HL-60/S4 treated with retinoic acid at 250 ng/mL for 4 days and 3 days (cell line): ENCODE results near the gene INPP4B.
"Not testable (repeated sequence)": the region's sequence is repeated elsewhere in the genome, so short reads cannot be mapped to it uniquely, and the experiment has no call there.

Source experiments
- in situ Hi-C: fragments of 300-500 bp; cut with MboI; formaldehyde crosslinking; loops from 2 replicates; pipeline ENCODE4 v1.7.0; 2022; ENCODE audit warnings: low sequenced_read_pairs

Gene INPP4B

DNA sequence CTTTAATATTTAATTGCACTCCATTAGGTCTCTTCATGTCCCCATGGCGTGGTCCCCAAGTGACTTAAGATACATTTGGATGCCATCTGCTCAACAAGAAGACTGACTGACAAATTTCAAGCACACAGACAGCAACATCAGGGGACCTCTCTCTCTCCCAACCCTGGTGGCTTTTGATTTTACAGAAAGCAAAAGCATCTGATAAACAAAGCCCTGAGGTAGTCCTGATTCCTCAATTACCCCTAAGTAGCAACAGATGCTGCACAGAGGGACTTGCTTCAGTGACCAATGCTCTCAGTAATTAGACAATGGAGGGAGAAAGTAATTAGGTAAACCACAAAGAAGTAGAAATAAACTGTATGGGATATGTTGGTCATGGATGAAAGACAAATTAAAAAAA is 426.4 kb downstream of the INPP4B start:
- in situ Hi-C loops, result no loop called here

DNA sequence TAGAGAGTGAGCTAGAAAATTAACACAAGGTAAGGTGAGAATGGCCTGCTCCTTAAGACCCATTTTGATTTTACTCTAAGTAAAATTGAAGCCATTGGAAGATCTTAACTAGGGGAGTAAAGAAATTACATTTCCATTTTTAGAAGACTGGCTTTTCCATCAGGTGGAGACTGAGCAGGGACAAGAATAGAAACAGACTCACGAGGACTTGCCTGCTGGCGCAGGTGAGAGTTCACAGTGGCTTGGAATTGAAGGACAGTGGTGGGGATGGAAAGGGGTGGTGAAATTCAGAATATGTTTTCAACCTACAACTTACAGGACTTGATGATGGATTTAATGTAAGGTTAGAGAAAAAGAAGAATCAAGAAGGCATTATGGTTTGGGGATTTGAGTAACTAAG is 427.4 kb downstream of the INPP4B start:
- in situ Hi-C loops, result no loop called here

DNA sequence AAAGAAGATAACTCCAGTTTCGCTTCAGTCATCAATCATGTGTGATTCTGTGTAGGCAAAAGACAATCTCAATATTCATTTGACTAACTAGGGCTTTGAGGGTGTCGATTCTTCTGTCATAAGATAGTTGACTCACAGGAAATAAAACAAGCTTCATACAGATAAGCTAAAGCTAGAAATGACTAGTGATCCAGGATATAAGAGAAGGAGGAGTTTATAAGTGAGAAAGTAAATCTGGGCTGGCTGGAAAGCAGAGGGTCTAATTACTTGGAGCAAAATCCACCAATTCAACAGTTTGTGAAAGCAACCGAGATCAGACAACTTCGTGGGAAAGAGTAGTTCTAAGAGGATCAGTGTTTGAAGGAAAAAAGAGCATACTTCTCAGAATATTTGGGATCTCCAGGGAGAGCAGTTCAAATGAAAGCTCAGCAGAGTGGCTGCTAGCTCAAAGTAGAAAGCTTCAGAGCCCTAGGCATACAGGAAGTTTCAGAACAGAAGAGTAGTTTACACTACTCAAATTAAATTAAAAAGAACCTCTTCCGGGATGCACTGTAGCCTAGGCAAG is 429.3 kb downstream of the INPP4B start:
- in situ Hi-C loops, result no loop called here

DNA sequence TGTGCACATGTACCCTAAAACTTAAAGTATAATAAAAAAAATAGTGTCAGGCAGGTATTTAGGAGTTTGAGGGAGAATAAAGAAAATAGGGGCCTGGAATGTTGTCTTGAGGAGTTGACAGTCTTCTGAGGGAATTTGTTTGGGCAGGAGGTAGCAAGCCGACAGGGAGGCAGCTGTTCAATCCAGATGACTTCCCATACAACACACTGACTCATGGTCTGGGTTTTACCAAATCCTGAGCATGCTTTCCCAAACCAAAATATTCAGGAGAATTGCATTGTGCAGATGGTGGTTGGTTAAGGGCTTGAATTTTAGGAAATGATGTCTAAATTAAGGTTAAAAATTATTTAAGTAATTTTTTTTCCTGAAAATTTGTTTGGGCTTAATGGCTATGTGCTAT is 430.0 kb downstream of the INPP4B start:
- in situ Hi-C loops, result no loop called here

DNA sequence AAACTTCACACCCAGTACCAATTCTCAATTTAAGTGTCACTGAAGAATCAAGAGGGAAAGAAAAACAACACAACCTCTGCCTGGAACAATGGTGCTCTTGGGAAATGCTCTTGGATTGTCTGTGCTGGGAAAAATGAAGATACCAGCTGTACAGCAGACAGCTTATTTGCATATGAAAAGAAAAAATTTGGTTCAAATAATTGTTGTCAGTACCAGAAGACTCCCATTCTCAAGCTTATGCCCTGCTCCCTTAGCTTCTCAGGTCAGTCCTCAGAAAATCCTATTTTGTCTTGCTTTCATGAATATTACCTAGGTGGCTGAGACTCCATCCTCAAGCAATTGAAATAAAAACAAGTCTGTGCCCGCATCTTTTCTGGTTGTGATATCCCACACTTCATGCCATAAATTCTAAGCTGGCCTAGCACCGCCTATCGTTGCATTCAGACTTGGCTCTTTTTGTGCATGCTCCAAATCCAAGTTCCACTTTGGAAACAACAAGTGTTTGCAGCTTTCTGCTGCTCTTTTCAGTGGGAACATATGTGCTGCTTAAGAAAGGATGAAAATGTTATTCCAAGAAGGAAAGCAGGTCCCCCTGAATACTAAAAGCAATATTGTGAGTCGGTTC is 431.6 kb downstream of the INPP4B start:
- in situ Hi-C loops, result no loop called here

DNA sequence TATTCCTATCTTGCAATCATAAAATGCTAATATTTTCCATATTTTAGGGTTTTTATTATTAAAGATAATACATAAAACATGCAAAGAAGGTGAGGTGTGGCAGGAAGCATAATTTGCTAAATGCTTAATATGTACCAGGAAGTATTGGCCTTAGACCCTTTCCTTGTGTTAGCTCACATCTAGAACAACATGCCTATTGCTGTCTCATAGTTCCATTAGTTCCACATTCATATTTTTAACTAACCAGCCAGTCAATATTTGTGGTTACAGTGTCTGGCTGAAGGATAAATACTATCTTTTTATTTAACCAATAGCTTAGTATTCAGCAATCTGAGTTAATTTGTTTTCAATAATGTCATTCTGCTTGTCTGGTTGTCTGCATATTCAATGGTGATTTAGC is 432.6 kb downstream of the INPP4B start:
- in situ Hi-C loops, result no loop called here

DNA sequence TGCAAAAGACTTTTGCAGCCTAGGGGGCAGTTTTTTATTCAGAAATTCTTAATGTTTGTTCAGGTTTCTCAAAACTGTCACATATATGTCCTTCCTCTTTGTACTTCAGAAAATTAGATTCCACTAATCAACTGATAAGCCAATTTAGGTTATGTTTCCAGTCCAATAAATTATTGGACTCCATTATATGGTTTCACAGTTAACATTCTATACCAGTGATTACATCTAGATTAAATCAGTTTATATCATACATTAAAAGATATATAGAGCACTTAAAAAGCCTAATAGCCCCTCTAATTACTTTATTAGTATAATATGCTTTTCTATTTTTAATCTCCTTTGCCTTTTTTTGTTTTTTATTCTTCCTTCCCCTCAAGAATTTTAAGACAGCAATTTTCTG is 434.1 kb downstream of the INPP4B start:
- in situ Hi-C loops, result no loop called here

DNA sequence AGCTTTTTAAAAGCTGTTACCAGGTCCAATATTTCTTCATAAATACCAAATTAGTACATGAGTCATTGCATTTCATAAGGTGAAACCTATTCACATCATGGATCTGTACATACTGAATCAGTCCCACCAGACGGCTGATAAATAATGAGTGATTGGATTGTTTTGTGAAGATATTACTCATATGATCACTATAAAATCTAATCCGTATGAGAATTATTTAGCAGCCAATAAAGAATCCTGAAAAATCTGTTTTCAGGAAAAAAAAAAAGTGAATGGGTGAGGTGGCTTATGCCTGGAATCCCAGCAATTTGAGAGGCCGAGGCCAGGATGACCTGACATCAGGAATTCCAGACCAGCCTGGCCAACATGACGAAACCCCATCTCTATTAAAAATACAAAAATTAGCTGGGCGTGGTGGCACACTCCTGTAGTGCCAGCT is 438.1 kb downstream of the INPP4B start:
- in situ Hi-C loops, result no loop called here

DNA sequence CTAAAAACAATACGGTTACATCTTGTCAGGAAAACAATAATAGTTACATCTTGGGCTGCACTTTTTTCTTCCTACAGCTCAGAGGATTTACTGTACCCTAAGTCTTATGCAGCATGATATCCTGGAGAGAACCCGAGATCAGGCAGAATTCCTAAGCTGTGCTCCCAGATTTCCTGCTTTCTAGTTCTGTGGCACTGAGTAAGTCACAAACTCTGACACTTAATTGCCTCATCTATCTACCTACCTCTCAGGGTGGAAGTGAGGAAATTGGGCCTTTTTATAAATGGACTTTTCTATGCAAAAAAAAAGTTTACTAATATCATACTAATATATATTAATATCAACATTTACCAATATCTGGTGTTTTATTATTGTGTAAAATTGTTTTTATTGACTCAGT is 438.5 kb downstream of the INPP4B start:
- in situ Hi-C loops, result no loop called here

DNA sequence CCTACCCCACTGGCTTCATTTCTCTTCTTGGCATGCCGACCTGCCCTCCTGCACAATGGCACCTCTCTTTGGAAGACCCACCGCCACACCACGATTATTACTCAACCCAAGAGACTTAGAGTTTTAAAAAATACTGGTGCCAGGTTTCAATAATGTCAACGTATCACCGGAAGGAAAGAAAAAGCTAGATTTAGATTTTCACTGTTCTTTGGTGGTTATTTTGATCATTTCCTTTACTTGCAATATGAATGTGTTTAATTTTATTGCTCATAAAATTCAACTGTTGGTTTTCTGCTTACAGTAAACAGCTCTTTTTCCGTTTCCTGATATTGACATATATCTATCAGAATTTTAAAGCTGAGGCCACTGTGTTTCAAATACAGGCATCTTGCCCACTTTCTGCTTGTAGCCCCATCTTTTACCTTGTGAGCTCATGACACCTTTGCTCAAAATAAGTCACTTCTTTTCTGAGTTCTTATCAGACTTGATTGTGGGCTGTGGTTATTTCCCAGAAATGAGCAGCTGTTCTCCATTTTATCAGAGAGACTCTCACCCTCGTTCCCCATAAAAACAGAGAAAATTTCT is 439.1 kb downstream of the INPP4B start:
- in situ Hi-C loops, result no loop called here

DNA sequence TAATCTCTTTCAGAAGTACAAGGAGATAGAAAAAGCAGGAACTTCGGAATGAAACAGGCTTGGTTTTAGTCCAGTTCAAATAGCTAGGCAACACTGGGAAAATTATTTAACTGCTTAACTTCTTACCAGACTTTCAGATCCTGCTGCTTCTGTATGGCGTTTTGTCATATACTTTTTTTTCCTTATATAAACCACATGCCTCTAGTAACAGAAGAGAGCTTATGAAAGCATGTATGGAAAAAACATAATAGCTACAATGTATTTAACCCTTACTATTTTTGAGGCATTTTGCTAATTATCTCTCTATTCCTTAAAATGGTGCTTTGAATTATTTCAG is 439.6 kb downstream of the INPP4B start:
- in situ Hi-C loops, result no loop called here

DNA sequence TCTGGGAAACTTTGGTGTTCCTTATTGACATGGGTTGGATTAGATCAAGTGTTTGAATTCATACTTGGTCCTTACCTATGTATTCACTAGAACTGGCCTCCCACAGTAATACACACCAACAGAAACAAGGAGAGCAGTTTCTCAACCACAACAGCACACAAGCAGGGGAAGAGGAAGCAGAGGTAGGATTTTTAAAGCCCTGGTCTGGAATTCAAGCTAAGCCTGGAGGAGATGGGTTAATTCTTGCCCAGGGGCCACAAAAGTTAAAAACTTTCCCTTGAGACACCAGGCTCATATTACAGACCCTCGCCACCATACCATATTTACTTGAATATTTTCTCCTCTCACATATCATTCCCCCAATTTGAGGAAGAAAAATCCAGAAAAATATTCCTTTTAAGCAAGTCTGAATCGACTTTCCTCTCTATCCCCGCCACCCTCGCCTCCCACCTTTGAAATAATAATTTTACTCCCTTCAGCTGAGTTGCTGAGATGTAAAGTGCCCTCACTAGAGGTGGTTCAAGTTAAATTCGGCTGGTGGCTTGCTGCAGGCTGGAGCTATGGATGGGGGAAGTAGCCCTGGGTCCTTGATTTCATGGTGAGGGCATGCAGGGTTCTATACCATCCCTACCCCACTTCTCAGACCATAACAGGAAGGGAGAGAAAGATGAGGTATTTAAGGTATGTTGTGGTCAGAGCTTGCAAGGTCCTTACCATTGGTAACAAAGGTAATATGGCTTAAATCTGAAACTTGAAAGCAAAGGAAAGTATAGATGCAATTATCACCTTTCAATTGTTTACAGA is 440.2 kb downstream of the INPP4B start:
- in situ Hi-C loops, result no loop called here

DNA sequence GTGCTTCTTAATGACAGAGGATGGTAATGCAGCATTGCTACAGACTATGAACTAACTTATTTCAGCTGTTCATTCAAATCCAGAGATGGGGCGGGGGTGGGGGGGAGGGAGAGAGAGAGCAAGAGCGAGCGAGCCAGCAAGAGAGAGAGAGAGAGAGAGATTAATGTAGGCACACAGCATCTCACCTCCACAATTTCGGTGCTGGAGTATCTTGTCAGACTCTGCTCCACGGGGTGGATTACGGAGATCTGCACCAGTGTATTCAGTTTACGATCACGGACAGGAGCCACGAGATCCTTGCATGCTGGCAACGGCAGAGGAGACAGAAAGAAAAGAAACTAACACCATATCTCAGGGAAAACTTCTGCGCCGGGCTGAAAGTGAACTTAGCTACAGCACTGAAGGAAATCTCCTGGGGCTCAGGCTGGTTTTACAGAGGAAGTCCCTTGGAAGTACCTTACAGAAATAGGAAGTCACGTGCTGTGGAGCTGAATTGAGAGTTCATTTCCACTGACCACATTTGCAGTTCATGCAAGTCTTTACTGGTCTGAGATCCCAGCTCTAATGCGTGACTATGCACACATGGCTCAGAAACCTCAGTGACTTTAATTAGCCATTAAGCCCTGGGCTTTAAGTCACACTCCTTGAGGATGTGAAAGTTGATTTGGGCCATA is 440.9 kb downstream of the INPP4B start:
- in situ Hi-C loops, result no loop called here

DNA sequence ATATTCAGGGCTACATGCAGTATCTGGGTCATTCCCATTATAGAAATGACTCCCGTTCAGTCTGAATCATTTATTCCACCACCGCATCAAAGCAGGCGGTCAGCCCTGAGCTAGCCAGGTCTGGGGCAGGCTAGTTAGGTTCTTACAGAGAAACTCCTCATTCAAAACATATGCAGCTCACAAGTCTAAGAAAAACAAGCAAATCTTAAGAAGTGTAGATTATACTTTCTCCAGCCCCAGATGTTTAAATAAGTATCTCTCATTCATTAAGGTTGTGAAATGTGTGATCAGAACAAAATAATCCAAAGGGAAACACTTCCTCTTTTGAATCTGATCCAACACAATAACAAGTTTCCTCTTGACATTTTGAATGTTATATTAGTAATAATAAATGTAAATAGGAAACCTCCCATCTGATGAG is 441.9 kb downstream of the INPP4B start:
- in situ Hi-C loops, result no loop called here

DNA sequence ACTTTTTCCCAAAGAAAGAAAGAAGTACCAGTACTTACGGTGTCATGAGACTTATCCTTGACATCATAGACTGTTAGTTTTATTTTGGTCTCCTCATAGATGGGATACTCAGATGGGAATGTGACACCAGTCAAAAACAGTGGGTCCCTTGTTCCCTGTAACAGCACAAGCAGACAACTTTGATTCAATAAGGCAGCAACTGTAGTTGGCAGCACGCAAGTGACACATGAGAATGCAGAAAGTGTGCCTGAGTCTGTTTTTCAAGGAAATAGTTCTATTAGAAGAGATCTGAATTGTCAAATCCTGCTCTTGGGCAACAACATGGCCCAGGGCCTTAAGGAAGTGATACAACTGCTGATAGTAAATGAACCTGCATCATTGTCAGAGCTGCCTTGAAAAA is 443.2 kb downstream of the INPP4B start:
- in situ Hi-C loops, result no loop called here

DNA sequence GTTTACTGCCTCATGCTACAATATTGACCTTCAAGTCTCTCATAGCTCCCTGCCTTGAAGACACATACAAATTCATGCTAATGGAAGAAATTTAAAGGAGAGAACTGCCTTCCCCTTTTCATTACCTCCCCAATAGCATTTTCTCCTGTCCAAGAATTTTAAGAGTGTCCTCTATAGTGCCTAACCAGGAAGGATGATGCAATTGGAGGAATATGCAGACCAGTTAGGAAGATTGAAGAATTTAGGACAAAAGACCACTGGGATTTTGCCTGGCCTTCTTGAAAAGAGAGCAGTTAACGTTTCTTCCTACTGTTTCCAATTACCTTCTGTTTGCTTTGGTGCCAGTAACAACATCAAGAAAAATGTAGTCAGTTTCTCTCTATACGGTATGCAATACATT is 443.9 kb downstream of the INPP4B start:
- in situ Hi-C loops, result no loop called here

DNA sequence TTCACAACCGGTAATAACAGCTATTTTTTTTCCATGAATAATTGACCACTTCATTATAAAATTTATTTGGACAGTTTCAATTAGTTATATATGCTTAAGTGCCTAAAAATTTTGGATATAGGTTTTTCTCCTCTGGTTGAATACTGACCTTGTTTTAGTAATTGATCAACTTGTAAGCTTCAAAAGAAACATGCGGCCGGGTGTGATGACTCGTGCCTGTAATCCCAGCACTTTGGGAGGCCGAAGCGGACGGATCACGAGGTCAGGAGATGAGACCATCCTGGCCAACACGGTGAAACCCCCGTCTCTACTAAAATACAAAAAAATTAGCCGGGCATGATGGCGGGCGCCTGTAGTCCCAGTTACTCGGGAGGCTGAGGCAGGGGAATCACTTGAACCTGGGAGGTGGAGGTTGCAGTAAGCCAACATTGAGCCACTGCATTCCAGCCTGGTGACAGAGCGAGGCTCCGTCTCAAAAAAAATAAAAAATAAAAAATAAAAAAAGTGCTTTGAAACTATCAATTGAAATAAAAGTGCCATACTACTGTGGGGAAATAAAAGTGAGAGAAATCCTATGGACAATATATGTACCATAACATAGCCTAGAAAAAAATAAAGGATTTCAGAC is 448.6 kb downstream of the INPP4B start:
- in situ Hi-C loops, result not testable (repeated sequence)

DNA sequence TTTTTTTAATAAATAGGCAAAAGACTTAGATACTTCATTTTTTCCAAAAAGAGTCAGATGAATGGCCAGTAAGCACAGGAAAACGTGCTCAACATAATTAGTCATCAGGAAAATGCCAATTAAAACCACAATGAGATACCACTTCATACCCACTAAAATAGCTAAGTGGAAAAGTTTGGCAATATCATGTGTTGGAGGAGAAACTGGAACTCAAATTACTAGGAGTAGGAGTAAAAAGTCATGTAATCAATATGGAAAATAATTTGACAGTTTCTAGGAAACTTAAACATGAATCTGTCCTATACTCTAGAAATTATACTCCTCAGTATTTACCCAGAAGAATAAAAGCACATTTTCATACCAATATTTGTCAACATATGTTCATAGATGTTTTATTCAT is 449.8 kb downstream of the INPP4B start:
- in situ Hi-C loops, result no loop called here

DNA sequence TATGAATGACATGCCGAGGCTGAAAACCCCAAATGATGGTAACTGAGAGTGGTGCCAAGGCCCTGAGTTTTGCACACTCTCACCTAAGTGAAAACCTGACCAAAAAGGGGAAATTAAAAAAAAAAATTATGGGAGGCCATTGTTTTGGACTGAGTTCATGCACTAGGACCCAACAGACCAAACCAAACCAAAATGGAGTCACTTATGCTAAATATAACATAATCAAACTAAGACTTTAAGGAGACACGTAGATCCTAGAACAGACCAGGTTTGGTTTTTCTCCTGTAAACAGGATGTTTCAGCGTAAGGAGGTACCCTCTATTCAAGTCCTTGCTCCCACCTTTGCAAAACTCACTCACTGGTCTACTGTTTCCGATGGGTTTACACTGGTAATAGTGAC is 453.0 kb downstream of the INPP4B start:
- in situ Hi-C loops, result no loop called here

DNA sequence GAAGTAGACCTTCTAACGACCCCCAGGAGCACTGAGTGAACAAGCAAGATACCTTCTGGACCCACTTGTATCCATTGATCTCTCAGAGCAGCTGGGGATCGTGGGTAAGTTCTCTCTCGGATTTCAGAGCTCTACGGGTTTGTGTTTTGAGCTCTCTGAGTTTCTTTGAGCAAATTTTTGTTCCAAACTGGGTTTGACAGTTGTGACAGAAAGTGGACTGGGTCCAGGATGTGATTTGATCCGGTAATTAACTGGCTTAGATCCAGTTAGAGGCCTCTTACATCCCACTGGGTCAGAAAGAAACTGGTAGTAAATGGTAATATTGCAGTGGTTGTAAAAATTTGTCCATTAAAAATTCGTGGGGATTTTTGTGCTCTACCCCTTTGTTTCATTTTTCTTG is 459.2 kb downstream of the INPP4B start:
- in situ Hi-C loops, result no loop called here

DNA sequence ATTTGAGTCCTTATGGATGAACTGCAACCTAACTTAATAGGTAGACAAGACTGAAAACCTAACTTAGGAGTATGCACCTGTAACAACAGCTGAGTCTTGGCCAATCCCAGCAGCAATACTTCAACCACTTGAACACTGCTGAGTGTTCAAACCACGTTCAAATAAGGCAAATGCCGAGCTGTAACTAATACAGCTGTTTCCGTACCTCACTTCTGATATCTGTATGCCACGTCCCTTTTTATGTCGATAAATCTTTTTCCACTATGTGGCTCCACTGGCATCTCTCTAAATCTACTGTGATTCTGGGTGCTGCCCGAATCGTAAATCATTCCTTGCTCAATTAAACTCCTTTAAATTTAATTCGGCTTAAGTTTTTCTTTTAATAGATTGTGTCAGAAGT is 459.7 kb downstream of the INPP4B start:
- in situ Hi-C loops, result no loop called here
